MM.1S (cell line): Measurements from ENCODE around the gene KRTAP4-5.

Experiments used
- DNase-seq: peaks from one replicate; pipeline ENCODE4 v3.0.0-alpha.2; 2015
- H2AFZ ChIP-seq: fragments of 300-600 bp; sonication (generic); 2 replicates; pipeline ENCODE4 v1.6.0; 2016; ENCODE audit warnings: antibody characterized with exemption, low read length
- H3F3A ChIP-seq: fragments of 300-600 bp; sonication (generic); 2 replicates; pipeline ENCODE4 v1.6.1; 2016; ENCODE audit warnings: mild to moderate bottlenecking, antibody characterized with exemption, low read length, moderate library complexity, mixed read lengths; ENCODE audit not compliant: insufficient read depth
- H3K27ac ChIP-seq: fragments of 300-600 bp; sonication (generic); 2 replicates; pipeline ENCODE4 v1.5.1; 2016; ENCODE audit warnings: mild to moderate bottlenecking, low read length
- H3K27me3 ChIP-seq: fragments of 300-600 bp; sonication (generic); replicated peaks from 2 replicates; pipeline ENCODE4 v1.6.0; 2016; ENCODE audit warnings: low read length; ENCODE audit not compliant: insufficient read depth
- H3K36me3 ChIP-seq: fragments of 300-600 bp; sonication (generic); replicated peaks from 2 replicates; pipeline ENCODE4 v1.6.1; 2016; ENCODE audit warnings: mild to moderate bottlenecking, low read length, mixed read lengths; ENCODE audit not compliant: insufficient read depth
- H3K4me1 ChIP-seq: fragments of 300-600 bp; sonication (generic); 2 replicates; pipeline ENCODE4 v1.6.1; 2016; ENCODE audit warnings: low read length, mixed read lengths
- H3K4me2 ChIP-seq: fragments of 300-600 bp; sonication (generic); 2 replicates; pipeline ENCODE4 v1.6.0; 2016; ENCODE audit warnings: low read depth, low read length
- H3K4me3 ChIP-seq: fragments of 300-600 bp; sonication (generic); 2 replicates; pipeline ENCODE4 v1.5.1; 2016; ENCODE audit warnings: low read length, mixed read lengths
- H3K79me2 ChIP-seq: fragments of 300-600 bp; sonication (generic); 2 replicates; pipeline ENCODE4 v1.6.1; 2016; ENCODE audit warnings: mixed run types, low read length, mixed read lengths
- H3K9ac ChIP-seq: fragments of 300-600 bp; sonication (generic); 2 replicates; pipeline ENCODE4 v1.6.1; 2016; ENCODE audit warnings: low read length, mixed read lengths
- H3K9me2 ChIP-seq: fragments of 300-600 bp; sonication (generic); replicated peaks from 2 replicates; pipeline ENCODE4 v1.6.1; 2016; ENCODE audit warnings: mild to moderate bottlenecking, low read length, mixed read lengths; ENCODE audit not compliant: insufficient read depth
- H3K9me3 ChIP-seq: fragments of 300-600 bp; sonication (generic); replicated peaks from 2 replicates; pipeline ENCODE4 v1.6.1; 2016; ENCODE audit warnings: mild to moderate bottlenecking, low read length, mixed read lengths; ENCODE audit not compliant: insufficient read depth
- H4K20me1 ChIP-seq: fragments of 300-600 bp; sonication (generic); 2 replicates; pipeline ENCODE4 v1.6.1; 2016; ENCODE audit warnings: mild to moderate bottlenecking, low read length, moderate library complexity, mixed read lengths; ENCODE audit not compliant: insufficient read depth
- CTCF ChIP-seq: fragments of 300-600 bp; sonication (generic); IDR thresholded peaks from 2 replicates; pipeline ENCODE4 v1.5.1; 2016; ENCODE audit warnings: antibody characterized with exemption, low read length, mixed read lengths
- EZH2 ChIP-seq: fragments of 300-600 bp; sonication (generic); optimal IDR thresholded peaks from 2 replicates; pipeline ENCODE3; 2017; ENCODE audit warnings: low read depth, mild to moderate bottlenecking, antibody characterized with exemption, low read length, mixed read lengths
- EZH2phosphoT487 ChIP-seq: fragments of 300-600 bp; sonication (generic); IDR thresholded peaks from 2 replicates; pipeline ENCODE4 v1.6.1; 2018; ENCODE audit warnings: antibody characterized with exemption, low read length

The KRTAP4-5 gene

DNA sequence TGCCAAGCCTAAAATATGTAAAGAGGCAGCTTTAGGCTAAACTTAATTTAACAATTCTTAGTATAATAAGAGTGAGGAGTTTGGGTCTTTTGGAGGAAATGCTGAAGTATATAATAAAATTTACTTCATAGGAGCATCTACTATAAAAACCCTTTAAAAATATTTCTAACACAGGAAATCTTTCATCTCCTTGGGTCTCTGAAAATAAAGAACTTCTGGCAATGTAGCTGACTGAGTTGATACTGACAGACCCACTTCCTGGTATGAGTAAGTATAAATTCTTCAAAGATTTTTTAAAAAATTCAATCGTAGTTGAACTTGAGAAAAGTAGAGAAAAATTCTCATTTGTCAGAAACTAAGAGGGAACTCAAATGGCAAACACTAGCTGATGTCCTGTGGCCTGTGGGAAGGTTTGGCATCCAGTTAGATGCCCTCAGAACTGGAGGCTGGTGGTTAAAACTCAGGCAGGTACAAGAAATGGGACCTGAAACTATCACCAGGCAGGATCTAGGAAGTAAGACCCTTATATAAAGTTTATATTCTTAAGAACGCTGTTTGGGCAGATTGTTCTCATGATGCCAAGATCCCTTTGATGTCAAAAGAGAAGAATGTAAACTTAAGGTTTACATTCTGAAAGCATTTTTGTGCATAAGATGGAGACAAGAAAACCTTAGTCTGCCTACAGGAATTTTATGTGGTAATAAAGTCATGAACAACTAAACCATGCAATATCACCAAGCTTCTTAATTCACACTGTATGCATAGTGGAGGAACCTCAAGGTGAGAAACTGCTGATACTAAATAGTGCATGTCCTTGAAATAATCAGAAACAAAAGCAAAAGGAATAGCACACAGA is 15.5 kb downstream of the KRTAP4-5 start:
- no peak for DNase-seq
- Histone ChIP-seq H3K4me2 (no peak overlapping the region), H3K4me1 (no peaks in the 10 kb centered on the region), H3K4me3 (no peak overlapping the region), H3K79me2 (no peaks in the 10 kb centered on the region), H3K9me2 (no peaks in the 10 kb centered on the region), H3K27me3 (no peaks in the 10 kb centered on the region), H4K20me1 (no peaks in the 10 kb centered on the region), H2AFZ (no peak overlapping the region), H3F3A (no peaks in the 10 kb centered on the region), H3K27ac (no peak overlapping the region), H3K9me3 (no peaks in the 10 kb centered on the region), H3K9ac (no peak overlapping the region), H3K36me3 (no peaks in the 10 kb centered on the region)
- TF ChIP-seq EZH2 (no peak), CTCF (no peak)

DNA sequence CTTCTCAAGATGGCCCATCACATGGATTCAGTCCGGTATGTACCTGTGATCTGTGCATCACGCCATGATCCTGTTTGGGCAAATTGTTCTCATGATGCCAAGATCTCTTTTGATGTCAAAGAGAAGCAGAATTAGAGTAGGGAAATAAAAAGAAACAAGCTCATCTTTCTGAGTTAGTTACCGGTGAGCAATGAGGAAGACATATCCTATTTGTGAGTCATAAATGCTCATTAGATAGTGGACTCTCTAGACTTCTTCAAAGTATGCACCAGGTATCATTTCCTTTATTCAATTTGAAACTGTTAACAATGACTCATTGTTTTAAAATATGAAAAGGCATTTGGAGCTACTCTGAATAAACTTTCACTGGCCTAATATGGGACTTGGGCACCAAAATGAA is 17.6 kb downstream of the KRTAP4-5 start:
- no peaks in the 10 kb centered on the region for H3F3A ChIP-seq
- no peak overlapping the region for H3K4me2 ChIP-seq
- no peak overlapping the region for H2AFZ ChIP-seq
- H3K9me2 ChIP-seq: no peaks in the 10 kb centered on the region
- no peak for DNase-seq
- H3K27me3 ChIP-seq: no peaks in the 10 kb centered on the region
- no peaks in the 10 kb centered on the region for H3K4me1 ChIP-seq
- TF ChIP-seq CTCF (no peak), EZH2 (no peak), EZH2phosphoT487 (no peak)
- no peaks in the 10 kb centered on the region for H3K79me2 ChIP-seq
- no peak overlapping the region for H3K9ac ChIP-seq
- no peaks in the 10 kb centered on the region for H3K9me3 ChIP-seq
- H3K27ac ChIP-seq: no peak overlapping the region
- H4K20me1 ChIP-seq: no peaks in the 10 kb centered on the region
- no peak overlapping the region for H3K4me3 ChIP-seq
- no peaks in the 10 kb centered on the region for H3K36me3 ChIP-seq

- no peak for TF ChIP-seq CTCF
- no peak for TF ChIP-seq EZH2
- TF ChIP-seq EZH2phosphoT487: no peak
Observed at GRCh38 chr17:41127371-41127770, 22.3 kb downstream of the KRTAP4-5 start.

More at GRCh38 chr17:41127371-41127770, 22.3 kb downstream of the KRTAP4-5 start:
- Histone ChIP-seq H3K27me3 (no peaks in the 10 kb centered on the region), H3K36me3 (no peaks in the 10 kb centered on the region), H3K27ac (no peak overlapping the region), H3K4me3 (no peak overlapping the region), H3K4me1 (no peaks in the 10 kb centered on the region), H3K9me2 (no peaks in the 10 kb centered on the region), H4K20me1 (no peaks in the 10 kb centered on the region), H3F3A (no peaks in the 10 kb centered on the region), H3K9me3 (no peaks in the 10 kb centered on the region), H3K79me2 (no peaks in the 10 kb centered on the region), H3K9ac (no peak overlapping the region), H3K4me2 (no peak overlapping the region), H2AFZ (no peak overlapping the region)
- no peak for DNase-seq
